ENCODE results near the gene GOLGA6D.
"Not testable (repeated sequence)": the region's sequence is repeated elsewhere in the genome, so short reads cannot be mapped to it uniquely, and the experiment has no call there.

Gene GOLGA6D

DNA sequence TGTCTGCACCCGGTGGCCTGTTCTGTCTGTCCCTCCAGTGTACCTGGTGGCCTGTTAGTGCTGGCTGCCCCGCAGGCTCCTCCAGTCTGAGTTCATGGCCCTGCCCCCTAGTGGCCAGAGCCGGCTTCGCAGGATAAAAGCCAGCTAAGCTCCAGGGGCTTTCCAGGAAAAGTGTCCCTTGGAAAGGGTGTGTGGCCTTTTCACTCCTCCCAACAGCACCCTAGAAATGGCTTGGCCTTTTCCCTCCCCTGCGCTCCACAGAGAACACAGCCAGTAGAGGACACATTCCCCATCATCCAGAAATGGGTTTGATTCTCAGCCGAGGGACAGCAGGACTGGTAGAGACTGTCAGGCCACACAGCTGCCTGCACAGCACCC lies 16.7 kb downstream of the GOLGA6D start:
- not testable (repeated sequence) for H3K27me3 ChIP-seq (ENCODE audit: control insufficient read depth, insufficient read depth, low read length); H3K36me3 ChIP-seq (ENCODE audit: control insufficient read depth, insufficient read depth, low read length); H3K9ac ChIP-seq (ENCODE audit: low read depth, low read length); H3K4me3 ChIP-seq (ENCODE audit: low read depth, low read length); H3K4me1 ChIP-seq (ENCODE audit: control insufficient read depth, insufficient read depth, low read length); H3K9me3 ChIP-seq (ENCODE audit: control insufficient read depth, insufficient read depth, low read length)

DNA sequence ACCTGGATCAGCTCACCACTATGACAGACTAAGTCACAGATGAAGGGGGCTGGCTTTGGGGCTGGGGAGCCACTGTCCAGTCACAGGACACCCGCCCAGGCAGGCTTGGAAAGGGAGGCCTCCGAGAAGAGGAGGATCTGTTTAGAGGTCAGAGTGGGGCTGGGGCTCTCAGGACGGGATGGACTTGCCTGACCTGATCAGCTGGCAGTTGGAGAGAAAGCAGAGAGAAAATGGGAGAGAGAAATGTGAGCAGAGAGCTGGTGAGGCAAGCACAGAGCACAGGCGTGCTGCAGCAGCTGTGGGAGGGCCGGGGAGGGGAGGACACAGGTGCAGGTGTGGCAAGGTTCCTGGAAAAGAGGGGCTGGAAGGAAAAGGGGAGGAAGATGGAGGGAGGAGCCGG lies 17.4 kb downstream of the GOLGA6D start:
- not testable (repeated sequence) for H3K36me3 ChIP-seq (ENCODE audit: control insufficient read depth, insufficient read depth, low read length); H3K9me3 ChIP-seq (ENCODE audit: control insufficient read depth, insufficient read depth, low read length); H3K4me3 ChIP-seq (ENCODE audit: low read depth, low read length); H3K9ac ChIP-seq (ENCODE audit: low read depth, low read length); H3K27me3 ChIP-seq (ENCODE audit: control insufficient read depth, insufficient read depth, low read length); H3K4me1 ChIP-seq (ENCODE audit: control insufficient read depth, insufficient read depth, low read length)

DNA sequence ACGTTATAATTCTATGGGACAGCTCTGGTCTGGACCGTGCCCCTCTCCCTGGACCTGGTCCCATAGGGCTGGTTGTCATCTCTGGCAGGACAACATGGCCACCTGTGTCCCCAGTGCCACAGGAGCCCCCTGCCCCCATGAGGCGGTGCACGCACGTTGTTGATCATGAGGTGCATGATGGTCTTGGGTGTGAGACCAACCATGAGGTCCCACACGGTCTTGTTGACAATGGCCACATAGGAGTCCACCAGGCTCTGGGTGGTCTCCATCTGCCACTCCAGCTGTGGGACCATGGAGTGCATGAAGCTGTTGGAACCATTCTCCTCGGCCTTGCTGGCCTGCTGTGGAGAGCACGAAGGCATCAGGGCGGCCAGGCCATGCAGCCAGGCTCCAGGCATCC lies 19.7 kb downstream of the GOLGA6D start:
- Histone ChIP-seq H3K9ac (ENCODE audit: low read depth, low read length) (no peak overlapping the region), H3K9me3 (ENCODE audit: control insufficient read depth, insufficient read depth, low read length) (no peaks in the 10 kb centered on the region), H3K4me3 (ENCODE audit: low read depth, low read length) (no peak overlapping the region), H3K4me1 (ENCODE audit: control insufficient read depth, insufficient read depth, low read length) (no peaks in the 10 kb centered on the region), H3K27me3 (ENCODE audit: control insufficient read depth, insufficient read depth, low read length) (no peaks in the 10 kb centered on the region), H3K36me3 (ENCODE audit: control insufficient read depth, insufficient read depth, low read length) (no peaks in the 10 kb centered on the region)

DNA sequence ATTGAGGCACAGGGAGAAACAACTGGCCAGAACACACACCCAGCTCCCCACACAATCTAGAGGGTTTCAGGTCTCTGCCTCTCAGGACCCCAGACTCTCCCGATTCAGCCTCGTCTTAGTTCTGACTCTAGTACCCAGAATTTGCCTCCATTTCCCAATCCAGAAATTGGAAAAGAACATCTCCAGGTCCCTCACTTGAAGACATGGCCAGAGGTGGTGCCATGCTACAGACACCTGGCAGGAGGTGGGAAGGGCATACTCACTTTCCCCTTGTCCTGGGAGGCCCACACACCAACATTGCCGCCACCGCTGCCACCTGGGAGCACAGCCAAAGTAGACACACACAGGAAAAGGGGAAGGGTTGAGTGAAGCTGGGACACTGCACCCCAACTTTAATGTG lies 20.1 kb downstream of the GOLGA6D start:
- H3K9ac ChIP-seq (ENCODE audit: low read depth, low read length); H3K9me3 ChIP-seq (ENCODE audit: control insufficient read depth, insufficient read depth, low read length); H3K4me1 ChIP-seq (ENCODE audit: control insufficient read depth, insufficient read depth, low read length); H3K27me3 ChIP-seq (ENCODE audit: control insufficient read depth, insufficient read depth, low read length); H3K4me3 ChIP-seq (ENCODE audit: low read depth, low read length); H3K36me3 ChIP-seq (ENCODE audit: control insufficient read depth, insufficient read depth, low read length): not testable (repeated sequence)

DNA sequence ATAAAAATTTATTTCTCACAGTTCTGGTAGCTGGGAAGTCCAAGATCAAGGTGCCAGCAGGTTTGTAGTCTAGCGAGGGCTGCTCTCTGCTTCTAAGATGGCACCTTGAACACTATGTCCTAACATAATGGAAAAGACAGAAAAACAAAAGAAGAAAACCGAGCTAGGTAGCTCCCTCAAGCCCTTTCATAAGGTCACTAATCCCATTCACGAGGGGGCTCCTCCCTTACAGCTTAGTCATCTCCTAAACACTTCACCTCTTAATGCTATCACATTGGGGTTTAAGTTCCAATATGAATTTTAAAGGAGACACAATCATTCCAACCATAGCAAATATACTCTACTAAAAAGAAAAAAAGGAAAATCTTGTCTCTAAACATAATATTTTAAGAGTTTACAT lies 23.6 kb downstream of the GOLGA6D start:
- H3K4me3 ChIP-seq (ENCODE audit: low read depth, low read length), result no peak overlapping the region
- H3K36me3 ChIP-seq (ENCODE audit: control insufficient read depth, insufficient read depth, low read length), result no peaks in the 10 kb centered on the region
- no peaks in the 10 kb centered on the region for H3K9me3 ChIP-seq (ENCODE audit: control insufficient read depth, insufficient read depth, low read length)
- H3K4me1 ChIP-seq (ENCODE audit: control insufficient read depth, insufficient read depth, low read length), result peaks cover 3% of the 10 kb centered on the region
- H3K9ac ChIP-seq (ENCODE audit: low read depth, low read length), result no peak overlapping the region
- H3K27me3 ChIP-seq (ENCODE audit: control insufficient read depth, insufficient read depth, low read length), result peaks cover 7% of the 10 kb centered on the region

DNA sequence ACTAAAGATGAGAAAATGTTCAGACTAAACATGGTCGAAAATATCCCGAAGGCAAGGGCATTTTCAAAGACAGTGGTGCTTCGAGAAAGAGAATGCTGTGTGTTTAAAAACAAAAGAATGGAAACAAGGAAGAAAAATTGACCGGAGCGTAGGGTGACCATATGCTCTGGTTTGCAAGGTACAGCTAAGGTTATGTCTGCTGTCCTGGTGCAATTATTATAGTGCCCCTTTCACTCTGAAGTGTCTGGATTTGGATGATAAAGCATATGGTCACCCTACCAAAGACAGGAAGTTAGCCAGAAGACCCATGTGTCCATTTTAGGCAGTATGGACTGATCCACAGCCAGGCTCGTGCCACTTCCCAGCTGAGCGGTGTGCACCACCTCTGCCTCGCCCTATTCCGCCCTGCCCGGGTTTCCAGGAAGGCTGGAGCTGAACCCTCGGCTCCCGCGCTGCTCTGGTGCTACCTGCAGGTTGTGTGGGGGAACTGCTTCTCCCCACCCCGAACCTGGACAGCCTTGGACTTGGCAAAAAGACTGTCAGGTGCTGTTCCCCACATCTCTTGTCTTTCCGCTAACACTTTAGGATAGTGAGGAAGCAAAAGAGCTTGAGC lies 25.2 kb downstream of the GOLGA6D start:
- Histone ChIP-seq H3K36me3 (ENCODE audit: control insufficient read depth, insufficient read depth, low read length) (no peaks in the 10 kb centered on the region), H3K9ac (ENCODE audit: low read depth, low read length) (no peak overlapping the region), H3K4me3 (ENCODE audit: low read depth, low read length) (no peak overlapping the region), H3K27me3 (ENCODE audit: control insufficient read depth, insufficient read depth, low read length) (peaks cover 7% of the 10 kb centered on the region), H3K9me3 (ENCODE audit: control insufficient read depth, insufficient read depth, low read length) (no peaks in the 10 kb centered on the region), H3K4me1 (ENCODE audit: control insufficient read depth, insufficient read depth, low read length) (peaks cover 3% of the 10 kb centered on the region)

DNA sequence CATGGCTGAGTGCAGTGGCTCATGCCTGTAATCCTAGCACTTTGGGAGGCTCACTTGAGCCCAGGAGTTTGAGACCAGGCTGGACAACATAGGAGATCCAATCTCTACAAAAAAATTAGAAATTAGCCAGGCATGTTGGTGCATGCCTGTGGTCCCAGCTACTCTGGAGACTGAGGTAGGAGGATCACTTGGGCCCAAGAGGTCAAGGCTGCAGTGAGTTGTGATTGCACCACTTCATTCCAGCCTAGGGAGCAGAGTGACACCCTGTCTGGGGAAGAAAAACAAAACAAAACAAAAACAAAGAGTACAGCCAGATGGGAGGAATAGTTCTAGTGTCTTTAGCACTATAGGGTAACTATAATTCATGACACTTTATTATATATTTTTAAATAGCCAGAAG lies 27.1 kb downstream of the GOLGA6D start:
- Histone ChIP-seq H3K27me3 (ENCODE audit: control insufficient read depth, insufficient read depth, low read length) (peaks cover 7% of the 10 kb centered on the region), H3K36me3 (ENCODE audit: control insufficient read depth, insufficient read depth, low read length) (no peaks in the 10 kb centered on the region), H3K4me3 (ENCODE audit: low read depth, low read length) (no peak overlapping the region), H3K9ac (ENCODE audit: low read depth, low read length) (no peak overlapping the region), H3K9me3 (ENCODE audit: control insufficient read depth, insufficient read depth, low read length) (no peaks in the 10 kb centered on the region), H3K4me1 (ENCODE audit: control insufficient read depth, insufficient read depth, low read length) (peaks cover 3% of the 10 kb centered on the region)

DNA sequence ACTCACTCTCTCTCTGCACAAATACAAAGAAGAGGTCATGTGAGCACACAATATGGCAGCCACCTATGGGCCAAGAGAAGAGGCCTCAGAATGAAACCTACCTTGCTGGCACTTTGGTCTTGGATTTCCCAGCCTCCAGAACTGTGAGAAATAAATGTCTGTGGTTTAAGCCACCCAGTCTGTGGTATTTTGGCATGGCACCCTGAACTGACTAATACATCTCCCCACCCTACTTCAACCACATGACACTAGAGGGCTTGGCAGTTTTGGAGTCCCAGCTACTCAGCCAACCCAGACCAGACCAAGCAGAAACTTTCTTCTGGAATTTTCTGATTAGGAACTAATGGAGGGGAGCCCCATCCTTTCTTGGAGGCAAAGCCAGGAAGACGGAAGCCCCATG lies 29.9 kb downstream of the GOLGA6D start:
- H3K4me3 ChIP-seq (ENCODE audit: low read depth, low read length); H3K36me3 ChIP-seq (ENCODE audit: control insufficient read depth, insufficient read depth, low read length); H3K9me3 ChIP-seq (ENCODE audit: control insufficient read depth, insufficient read depth, low read length); H3K9ac ChIP-seq (ENCODE audit: low read depth, low read length); H3K4me1 ChIP-seq (ENCODE audit: control insufficient read depth, insufficient read depth, low read length); H3K27me3 ChIP-seq (ENCODE audit: control insufficient read depth, insufficient read depth, low read length): not testable (repeated sequence)

DNA sequence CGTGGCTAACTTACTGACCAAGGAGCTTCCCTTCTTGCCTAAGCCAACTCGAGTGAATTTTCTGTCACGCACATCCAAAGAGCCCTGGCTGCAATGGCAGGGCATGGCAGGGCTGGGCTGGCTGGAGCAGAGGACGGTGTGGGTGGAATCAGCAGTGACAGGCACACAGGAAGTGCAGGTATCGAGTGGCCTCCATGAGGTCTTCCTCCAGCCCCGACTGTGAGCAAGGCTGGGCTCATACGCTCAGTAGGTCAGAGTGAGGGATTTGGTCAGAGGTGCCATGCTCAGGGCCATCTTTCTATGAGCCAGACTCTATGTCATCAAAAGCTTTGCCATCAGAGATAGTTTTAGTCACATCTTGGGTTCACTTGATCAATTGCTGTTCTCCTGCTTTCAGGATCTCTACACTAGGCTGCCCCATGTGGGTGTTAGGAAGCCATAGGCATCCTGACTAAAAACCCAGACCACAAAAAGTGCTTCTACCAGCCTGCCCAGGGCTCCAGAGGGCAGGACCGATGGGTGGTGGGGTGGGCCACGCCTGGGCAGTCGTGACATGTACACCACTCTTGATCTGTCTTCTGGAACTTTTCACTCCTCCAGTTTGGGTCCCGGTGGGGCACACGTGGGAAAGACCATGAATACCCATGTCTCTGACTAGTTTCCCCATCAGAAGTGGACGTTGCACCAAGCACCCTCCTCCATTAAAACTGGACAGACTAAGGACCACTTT lies 30.6 kb downstream of the GOLGA6D start:
- Histone ChIP-seq H3K9me3 (ENCODE audit: control insufficient read depth, insufficient read depth, low read length) (no peaks in the 10 kb centered on the region), H3K36me3 (ENCODE audit: control insufficient read depth, insufficient read depth, low read length) (no peaks in the 10 kb centered on the region), H3K4me1 (ENCODE audit: control insufficient read depth, insufficient read depth, low read length) (no peaks in the 10 kb centered on the region), H3K27me3 (ENCODE audit: control insufficient read depth, insufficient read depth, low read length) (peaks cover 2% of the 10 kb centered on the region), H3K4me3 (ENCODE audit: low read depth, low read length) (no peak overlapping the region), H3K9ac (ENCODE audit: low read depth, low read length) (no peak overlapping the region)

DNA sequence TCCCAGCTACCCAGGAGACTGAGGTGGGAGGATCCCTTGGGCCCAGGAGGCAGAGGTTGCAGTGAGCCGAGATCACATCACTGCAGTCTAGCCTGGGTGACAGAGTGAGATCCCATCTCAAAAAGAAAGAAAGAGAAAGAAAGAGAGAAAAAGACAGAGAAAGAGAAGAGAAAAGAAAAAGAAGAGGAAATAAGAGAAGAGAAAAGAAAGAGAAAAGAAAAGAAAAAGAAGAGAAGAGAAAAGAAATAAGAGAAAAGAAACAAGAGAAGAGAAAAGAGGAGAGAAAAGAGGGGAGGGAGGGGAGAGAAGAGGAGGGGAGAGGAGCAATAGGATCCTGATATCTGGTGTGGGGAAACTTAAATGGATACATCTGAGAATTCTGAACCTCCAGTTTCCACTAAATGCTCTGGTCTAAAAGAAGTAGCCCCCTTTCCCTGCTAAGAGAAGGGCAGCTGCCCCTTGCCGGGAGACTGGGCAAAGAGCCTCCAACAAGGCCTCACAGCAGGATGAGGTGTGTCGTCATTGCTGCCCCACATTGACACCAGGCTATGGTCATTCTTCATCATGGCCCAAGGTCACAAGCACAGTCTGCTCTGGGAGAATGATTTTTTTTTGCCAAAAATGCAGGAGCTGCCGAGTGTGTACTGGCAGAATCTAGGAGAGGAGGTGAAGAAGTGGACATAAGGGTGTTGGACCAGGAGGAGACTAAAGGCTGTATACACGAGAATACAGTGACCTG lies 32.1 kb downstream of the GOLGA6D start:
- H3K4me3 ChIP-seq (ENCODE audit: low read depth, low read length), result no peak overlapping the region
- no peaks in the 10 kb centered on the region for H3K36me3 ChIP-seq (ENCODE audit: control insufficient read depth, insufficient read depth, low read length)
- no peaks in the 10 kb centered on the region for H3K27me3 ChIP-seq (ENCODE audit: control insufficient read depth, insufficient read depth, low read length)
- H3K9ac ChIP-seq (ENCODE audit: low read depth, low read length), result no peak overlapping the region
- no peaks in the 10 kb centered on the region for H3K4me1 ChIP-seq (ENCODE audit: control insufficient read depth, insufficient read depth, low read length)
- no peaks in the 10 kb centered on the region for H3K9me3 ChIP-seq (ENCODE audit: control insufficient read depth, insufficient read depth, low read length)

DNA sequence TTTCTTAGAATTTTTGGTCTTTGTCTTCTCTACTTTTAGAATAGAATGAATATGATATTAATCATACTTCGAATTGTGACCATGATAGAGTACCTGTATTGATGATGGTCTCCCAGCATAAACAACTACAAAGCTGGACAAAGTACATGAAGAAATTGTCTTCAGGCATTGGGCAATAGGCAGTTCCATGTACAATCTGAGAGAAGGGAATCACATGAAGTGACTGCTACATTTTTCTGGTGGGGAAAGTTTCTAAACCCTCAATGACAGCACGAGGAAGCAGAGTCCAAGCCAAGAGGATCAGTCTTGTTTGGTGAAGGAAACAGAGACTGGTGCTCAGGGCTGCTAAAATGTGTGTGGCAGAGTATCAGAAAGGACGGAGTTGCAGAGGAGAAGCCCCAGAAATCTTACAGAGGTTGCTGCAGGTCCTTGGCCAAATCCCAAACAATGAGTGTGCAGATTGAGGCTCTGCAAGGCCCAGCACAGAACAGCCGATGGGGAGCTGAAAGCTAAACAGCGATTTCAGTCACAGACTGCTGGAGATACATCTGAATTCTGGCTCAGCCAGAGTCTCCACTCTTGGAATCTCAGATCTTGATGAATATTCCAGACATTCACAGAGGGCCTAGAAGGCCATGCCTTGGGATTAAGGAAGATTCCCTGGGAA lies 36.7 kb downstream of the GOLGA6D start:
- H3K9me3 ChIP-seq (ENCODE audit: control insufficient read depth, insufficient read depth, low read length); H3K4me3 ChIP-seq (ENCODE audit: low read depth, low read length); H3K36me3 ChIP-seq (ENCODE audit: control insufficient read depth, insufficient read depth, low read length); H3K9ac ChIP-seq (ENCODE audit: low read depth, low read length); H3K27me3 ChIP-seq (ENCODE audit: control insufficient read depth, insufficient read depth, low read length); H3K4me1 ChIP-seq (ENCODE audit: control insufficient read depth, insufficient read depth, low read length): not testable (repeated sequence)

DNA sequence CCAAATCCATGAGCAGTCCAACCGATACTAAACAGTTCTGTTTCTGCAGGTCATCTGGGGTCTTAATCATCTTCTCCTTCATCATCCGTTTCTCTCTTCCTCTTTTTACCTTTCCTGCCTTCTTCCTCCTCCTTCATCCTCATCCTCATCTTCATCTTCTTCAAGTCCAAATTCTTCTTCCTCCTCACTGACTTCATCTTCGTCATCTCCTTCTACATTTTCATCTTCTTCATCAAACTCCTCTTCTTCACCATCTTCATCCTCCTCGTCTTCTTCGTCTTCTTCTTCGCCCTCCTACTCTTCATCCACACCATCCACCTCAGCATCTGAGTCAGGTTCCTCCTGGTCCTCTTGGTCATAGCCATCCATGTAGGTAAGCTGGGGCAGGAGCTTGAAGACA lies 39.1 kb downstream of the GOLGA6D start:
- Histone ChIP-seq H3K9me3 (ENCODE audit: control insufficient read depth, insufficient read depth, low read length) (no peaks in the 10 kb centered on the region), H3K4me1 (ENCODE audit: control insufficient read depth, insufficient read depth, low read length) (no peaks in the 10 kb centered on the region), H3K27me3 (ENCODE audit: control insufficient read depth, insufficient read depth, low read length) (no peaks in the 10 kb centered on the region), H3K9ac (ENCODE audit: low read depth, low read length) (no peak overlapping the region), H3K36me3 (ENCODE audit: control insufficient read depth, insufficient read depth, low read length) (no peaks in the 10 kb centered on the region), H3K4me3 (ENCODE audit: low read depth, low read length) (no peak overlapping the region)
